ENCODE data around the gene SYNE1. TPM values are rescaled to one million over a fixed set of nuclear protein-coding genes. Genes with fewer than 3 reads are reported as not detected.
"Not testable (repeated sequence)": the region's sequence is repeated elsewhere in the genome, so short reads cannot be mapped to it uniquely, and the experiment has no call there.

The SYNE1 gene
- total RNA-seq, 6 donors from 2014 or later, result 160 to 859 (median 490) TPM

- H3K4me1 ChIP-seq, result peaks cover 0 to 9% (median 0%) of the 10 kb centered on the region in 4 donors
- H3K27ac ChIP-seq, result no peak overlapping the region
- TF ChIP-seq EP300 (IDR thresholded peaks at IDR 0.05) (no peak), POLR2AphosphoS5 (IDR thresholded peaks at IDR 0.05) (no peak), POLR2A (IDR thresholded peaks at IDR 0.05) (no peak)
- TF ChIP-seq, protein P1, sequence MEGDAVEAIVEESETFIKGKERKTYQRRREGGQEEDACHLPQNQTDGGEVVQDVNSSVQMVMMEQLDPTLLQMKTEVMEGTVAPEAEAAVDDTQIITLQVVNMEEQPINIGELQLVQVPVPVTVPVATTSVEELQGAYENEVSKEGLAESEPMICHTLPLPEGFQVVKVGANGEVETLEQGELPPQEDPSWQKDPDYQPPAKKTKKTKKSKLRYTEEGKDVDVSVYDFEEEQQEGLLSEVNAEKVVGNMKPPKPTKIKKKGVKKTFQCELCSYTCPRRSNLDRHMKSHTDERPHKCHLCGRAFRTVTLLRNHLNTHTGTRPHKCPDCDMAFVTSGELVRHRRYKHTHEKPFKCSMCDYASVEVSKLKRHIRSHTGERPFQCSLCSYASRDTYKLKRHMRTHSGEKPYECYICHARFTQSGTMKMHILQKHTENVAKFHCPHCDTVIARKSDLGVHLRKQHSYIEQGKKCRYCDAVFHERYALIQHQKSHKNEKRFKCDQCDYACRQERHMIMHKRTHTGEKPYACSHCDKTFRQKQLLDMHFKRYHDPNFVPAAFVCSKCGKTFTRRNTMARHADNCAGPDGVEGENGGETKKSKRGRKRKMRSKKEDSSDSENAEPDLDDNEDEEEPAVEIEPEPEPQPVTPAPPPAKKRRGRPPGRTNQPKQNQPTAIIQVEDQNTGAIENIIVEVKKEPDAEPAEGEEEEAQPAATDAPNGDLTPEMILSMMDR (IDR thresholded peaks at IDR 0.05), result no peak
- DNase-seq (no peak), ATAC-seq (ENCODE audit: low FRiP score in 2 of 2) (no peak)
- H3K36me3 ChIP-seq, result no peaks in the 10 kb centered on the region
- H3K4me3 ChIP-seq, result no peak overlapping the region
- no peaks in the 10 kb centered on the region for H3K27me3 ChIP-seq
- H3K9me3 ChIP-seq, result no peaks in the 10 kb centered on the region
Observed at GRCh38 chr6:152529369-152529768, 107.8 kb downstream of the SYNE1 start.

- ATAC-seq (ENCODE audit: low FRiP score in 2 of 2); H3K27me3 ChIP-seq: not testable (repeated sequence)
- 92 to 100% methylated on average over 1 of the region's 1 CpG for WGBS, 2 donors
Observed at GRCh38 chr6:152514120-152514519, 123.0 kb downstream of the SYNE1 start.

DNA sequence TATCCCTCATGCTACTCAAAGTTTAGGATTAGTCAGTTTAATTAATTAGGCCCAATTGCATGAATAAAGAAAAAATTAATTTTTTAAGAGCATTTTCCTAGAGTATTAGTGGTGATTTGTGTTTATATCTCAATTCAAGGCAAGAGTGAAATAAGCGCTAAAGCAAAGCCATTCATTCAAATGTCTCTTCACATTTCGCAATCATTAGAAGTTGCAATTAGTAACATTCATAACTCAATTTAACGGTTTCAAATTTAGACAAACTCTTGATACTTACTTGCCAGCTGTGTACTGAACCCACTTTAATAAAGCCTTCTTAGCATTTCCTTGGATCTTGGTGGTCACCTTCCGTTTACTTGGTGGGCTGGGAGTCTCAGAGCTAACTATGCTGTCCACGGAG, 127.2 kb downstream of the SYNE1 start:
- peaks cover 0 to 4% (median 0%) of the 10 kb centered on the region in 4 donors for H3K36me3 ChIP-seq
- H3K9me3 ChIP-seq, result no peaks in the 10 kb centered on the region
- ATAC-seq (ENCODE audit: low FRiP score in 2 of 2), result no peak
- no peaks in the 10 kb centered on the region for H3K27me3 ChIP-seq
- no peaks in the 10 kb centered on the region for H3K4me1 ChIP-seq
- whole genome bisulfite sequencing, 2 donors, result 87 to 91% methylated on average over 5 of the region's 5 CpGs
- H3K4me3 ChIP-seq, result no peak overlapping the region
- DNase-seq, result no peak
- no peak for TF ChIP-seq EP300 (IDR thresholded peaks at IDR 0.05)
- no peak for TF ChIP-seq POLR2A (IDR thresholded peaks at IDR 0.05)
- TF ChIP-seq, protein P1 (IDR thresholded peaks at IDR 0.05), result no peak
- TF ChIP-seq POLR2AphosphoS5 (IDR thresholded peaks at IDR 0.05), result no peak
- H3K27ac ChIP-seq, result no peak overlapping the region

More at GRCh38 chr6:152514120-152514519, 123.0 kb downstream of the SYNE1 start:
- DNase-seq, H3K27ac ChIP-seq, H3K4me1 ChIP-seq, H3K9me3 ChIP-seq, H3K4me3 ChIP-seq, H3K36me3 ChIP-seq: not testable (repeated sequence)

DNA sequence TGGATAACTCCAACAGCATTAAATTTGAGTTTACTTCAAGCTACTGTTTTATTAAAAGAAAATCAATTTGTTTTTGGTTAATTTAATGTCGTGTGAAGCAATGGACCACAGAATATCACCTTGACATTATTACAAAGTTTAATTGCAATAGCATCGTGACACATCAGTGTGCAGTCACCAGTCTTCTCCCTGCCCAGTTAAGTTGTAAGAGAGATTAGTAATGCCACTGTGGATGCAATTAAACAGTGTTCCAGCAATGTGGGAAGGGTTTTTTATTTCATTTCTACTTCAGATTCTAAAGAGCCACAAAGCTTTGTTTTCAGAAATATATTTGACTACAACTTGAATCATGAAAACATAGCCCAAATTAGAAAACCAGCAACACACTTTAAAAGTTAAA, 128.7 kb downstream of the SYNE1 start:
- no peaks in the 10 kb centered on the region for H3K27me3 ChIP-seq
- WGBS, 2 donors, result 86 to 87% methylated on average over 2 of the region's 2 CpGs
- DNase-seq, result no peak
- H3K9me3 ChIP-seq, result no peaks in the 10 kb centered on the region
- no peak for TF ChIP-seq EP300 (IDR thresholded peaks at IDR 0.05)
- TF ChIP-seq POLR2A (IDR thresholded peaks at IDR 0.05), result no peak
- TF ChIP-seq, protein P1 (IDR thresholded peaks at IDR 0.05), result no peak
- TF ChIP-seq POLR2AphosphoS5 (IDR thresholded peaks at IDR 0.05), result no peak
- H3K27ac ChIP-seq, result no peak overlapping the region
- peaks cover 0 to 4% (median 0%) of the 10 kb centered on the region in 4 donors for H3K36me3 ChIP-seq
- ATAC-seq (ENCODE audit: low FRiP score in 2 of 2), result no peak
- H3K4me1 ChIP-seq, result no peaks in the 10 kb centered on the region
- H3K4me3 ChIP-seq, result no peak overlapping the region

DNA sequence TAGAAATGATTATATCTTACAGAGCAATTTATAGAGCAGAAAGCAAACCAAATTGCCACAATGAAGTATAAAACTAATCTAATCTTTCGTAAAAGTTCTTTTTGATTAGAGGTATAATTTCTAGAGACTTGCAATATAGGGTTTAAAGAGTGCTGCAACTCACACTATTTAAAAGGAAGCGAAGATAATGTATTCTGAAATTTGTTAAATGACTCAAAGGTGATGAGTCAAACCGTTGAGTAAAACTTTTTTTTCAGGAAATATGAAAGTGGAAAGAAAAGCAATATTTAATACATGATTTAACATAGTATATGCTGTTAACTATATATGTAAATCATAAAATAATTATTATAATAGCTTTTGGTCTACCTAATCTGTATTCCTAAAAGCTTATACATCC, 133.6 kb downstream of the SYNE1 start:
- DNase-seq, result no peak
- no peak overlapping the region for H3K4me3 ChIP-seq
- no peaks in the 10 kb centered on the region for H3K4me1 ChIP-seq
- no peak overlapping the region for H3K27ac ChIP-seq
- peaks cover 0 to 2% (median 0%) of the 10 kb centered on the region in 4 donors for H3K36me3 ChIP-seq
- ATAC-seq (ENCODE audit: low FRiP score in 2 of 2), result no peak
- no peaks in the 10 kb centered on the region for H3K27me3 ChIP-seq
- WGBS, 2 donors, result 77 to 82% methylated on average over 3 of the region's 3 CpGs
- TF ChIP-seq, protein P1 (IDR thresholded peaks at IDR 0.05), result no peak
- TF ChIP-seq POLR2A (IDR thresholded peaks at IDR 0.05) (no peak), POLR2AphosphoS5 (IDR thresholded peaks at IDR 0.05) (no peak), EP300 (IDR thresholded peaks at IDR 0.05) (no peak)
- H3K9me3 ChIP-seq, result no peaks in the 10 kb centered on the region

Data from upper lobe of left lung (tissue), 6 donors.